CD14-positive monocyte (primary cell): Measurements from ENCODE around the gene CAMTA1. TPM values are rescaled to one million over a fixed set of nuclear protein-coding genes. Genes with fewer than 3 reads are reported as not detected.

Experiments used
- DNase-seq, 3 donors: peaks; one replicate each; pipeline ENCODE4 v3.0.0-alpha.2; 2011 to 2022
- H2AFZ ChIP-seq: 2 replicates; pipeline ENCODE4 v1.6.0; 2012; ENCODE audit warnings: mild to moderate bottlenecking, low read depth, low read length, inconsistent platforms; ENCODE audit not compliant: insufficient read depth, poor library complexity, severe bottlenecking
- H3K27ac ChIP-seq, 2 donors: 1 replicate in 1 of 2; 2 replicates in 1 of 2; pipeline ENCODE4 v1.5.1; 2012 to 2013; ENCODE audit warnings: low read length in 2 of 2, control low read depth in 1 of 2, inconsistent platforms in 1 of 2, low read depth in 1 of 2, mild to moderate bottlenecking in 1 of 2
- H3K27me3 ChIP-seq, 2 donors: one replicate each; pipeline versions ENCODE4 v1.6.0 to v1.6.1; 2011 to 2013; ENCODE audit warnings: low read length in 2 of 2; ENCODE audit not compliant: control insufficient read depth in 2 of 2, insufficient read depth in 2 of 2
- H3K36me3 ChIP-seq, 2 donors: replicated peaks in 1 of 2; 1 replicate in 1 of 2; 2 replicates in 1 of 2; pipeline versions ENCODE4 v1.5.1 to v1.6.1; 2012 to 2013; ENCODE audit warnings: low read length in 2 of 2, control low read depth in 1 of 2, inconsistent platforms in 1 of 2, mild to moderate bottlenecking in 1 of 2; ENCODE audit not compliant: insufficient read depth in 2 of 2, control insufficient read depth in 1 of 2
- H3K4me1 ChIP-seq, 2 donors: 1 replicate in 1 of 2; 2 replicates in 1 of 2; pipeline versions ENCODE4 v1.5.1 to v1.6.1; 2012 to 2013; ENCODE audit warnings: low read length in 2 of 2, control low read depth in 1 of 2, inconsistent platforms in 1 of 2, mild to moderate bottlenecking in 1 of 2, moderate library complexity in 1 of 2; ENCODE audit not compliant: insufficient read depth in 2 of 2, control insufficient read depth in 1 of 2
- H3K4me2 ChIP-seq: replicated peaks from 2 replicates; pipeline ENCODE3; 2012; ENCODE audit warnings: low read length, moderate library complexity, mild to moderate bottlenecking; ENCODE audit not compliant: poor library complexity, severe bottlenecking; ENCODE audit errors: extremely low read depth
- H3K4me3 ChIP-seq, 3 experiments: fragments of 200-600 bp in 1 of 3; sonication (generic) in 1 of 3; replicated peaks in 1 of 3; 1 replicate in 2 of 3; 2 replicates in 1 of 3; pipeline ENCODE4 v1.5.1; 2011 to 2013; ENCODE audit warnings: low read length in 3 of 3, mild to moderate bottlenecking in 3 of 3, control low read depth in 2 of 3, low read depth in 2 of 3, inconsistent platforms in 1 of 3, moderate library complexity in 1 of 3
- H3K79me2 ChIP-seq: 2 replicates; pipeline ENCODE4 v1.6.0; 2012; ENCODE audit warnings: mild to moderate bottlenecking, control low read depth, inconsistent platforms, low read length, moderate library complexity; ENCODE audit not compliant: insufficient read depth
- H3K9ac ChIP-seq: 2 replicates; pipeline ENCODE4 v1.6.0; 2017; ENCODE audit warnings: low read length, mild to moderate bottlenecking; ENCODE audit not compliant: insufficient read depth, poor library complexity, severe bottlenecking
- H3K9me3 ChIP-seq, 2 donors: replicated peaks in 1 of 2; 1 replicate in 1 of 2; 2 replicates in 1 of 2; pipeline versions ENCODE4 v1.5.1 to v1.6.1; 2012 to 2013; ENCODE audit warnings: low read length in 2 of 2, control low read depth in 1 of 2; ENCODE audit not compliant: control insufficient read depth in 1 of 2, insufficient read depth in 1 of 2
- H4K20me1 ChIP-seq: 2 replicates; pipeline ENCODE4 v1.6.0; 2012; ENCODE audit warnings: mild to moderate bottlenecking, low read length, control low read depth, moderate library complexity; ENCODE audit not compliant: insufficient read depth
- H3K27ac Mint-ChIP-seq, 7 donors: one replicate each; pipeline ENCODE4 v1.8.0; 2020; ENCODE audit warnings: mild to moderate bottlenecking in 7 of 7, mixed read lengths in 7 of 7, moderate library complexity in 6 of 7, inconsistent platforms in 2 of 7
- H3K27me3 Mint-ChIP-seq, 3 donors: one replicate each; pipeline ENCODE4 v1.8.0; 2021 to 2022; ENCODE audit warnings: low read depth in 3 of 3, mild to moderate bottlenecking in 3 of 3, mixed read lengths in 3 of 3, moderate library complexity in 3 of 3, inconsistent platforms in 1 of 3
- H3K36me3 Mint-ChIP-seq, 2 donors: one replicate each; pipeline ENCODE4 v1.8.0; 2020; ENCODE audit warnings: mixed read lengths in 2 of 2, inconsistent platforms in 1 of 2, mild to moderate bottlenecking in 1 of 2
- H3K4me1 Mint-ChIP-seq: one replicate; pipeline ENCODE4 v1.8.0; 2020; ENCODE audit warnings: mild to moderate bottlenecking, mixed read lengths
- H3K4me3 Mint-ChIP-seq, 2 donors: one replicate each; pipeline ENCODE4 v1.8.0; 2020; ENCODE audit warnings: mild to moderate bottlenecking in 2 of 2, mixed read lengths in 2 of 2, moderate library complexity in 1 of 2
- H3K9me3 Mint-ChIP-seq, 7 donors: one replicate each; pipeline ENCODE4 v1.8.0; 2020 to 2022; ENCODE audit warnings: mixed read lengths in 7 of 7, mild to moderate bottlenecking in 6 of 7, moderate library complexity in 6 of 7, inconsistent platforms in 2 of 7
- WGBS: methylation state at CpG from one replicate; pipeline ENCODE4 v1.1.5; 2013; ENCODE audit warnings: missing lambda C conversion rate; ENCODE audit not compliant: insufficient coverage; 5-methylcytosine and 5-hydroxymethylcytosine counted together
- intact Hi-C, 2 donors: fragments of 100-400 bp; cut with micrococcal nuclease; formaldehyde crosslinking; loops; one replicate each; pipeline versions ENCODE4 v1.15.0 to v1.15.1; 2023
- polyA plus RNA-seq, 3 donors: library from polyadenylated mRNA; depleted of rRNA in 1 of 3; unstranded in 2 of 3; stranded (reverse) in 1 of 3; fragments of 300-500 nt in 2 of 3; fragments of >200 nt in 1 of 3; fragmentation: Illumina TruSeq in 2 of 3; gene quantifications; 1 replicate in 2 of 3; 2 replicates in 1 of 3; pipeline ENCODE4 v1.2.3, GENCODE V29; 2012 to 2021
- TF ChIP-seq, protein P1 (sequence below): fragments of 200-600 bp; IDR thresholded peaks from one replicate; pipeline ENCODE4 v1.8.0; 2022; ENCODE audit warnings: antibody characterized with exemption, mild to moderate bottlenecking

Gene CAMTA1
- polyA plus RNA-seq, 3 donors, result 52.0 to 89.6 (median 78.3) TPM

DNA sequence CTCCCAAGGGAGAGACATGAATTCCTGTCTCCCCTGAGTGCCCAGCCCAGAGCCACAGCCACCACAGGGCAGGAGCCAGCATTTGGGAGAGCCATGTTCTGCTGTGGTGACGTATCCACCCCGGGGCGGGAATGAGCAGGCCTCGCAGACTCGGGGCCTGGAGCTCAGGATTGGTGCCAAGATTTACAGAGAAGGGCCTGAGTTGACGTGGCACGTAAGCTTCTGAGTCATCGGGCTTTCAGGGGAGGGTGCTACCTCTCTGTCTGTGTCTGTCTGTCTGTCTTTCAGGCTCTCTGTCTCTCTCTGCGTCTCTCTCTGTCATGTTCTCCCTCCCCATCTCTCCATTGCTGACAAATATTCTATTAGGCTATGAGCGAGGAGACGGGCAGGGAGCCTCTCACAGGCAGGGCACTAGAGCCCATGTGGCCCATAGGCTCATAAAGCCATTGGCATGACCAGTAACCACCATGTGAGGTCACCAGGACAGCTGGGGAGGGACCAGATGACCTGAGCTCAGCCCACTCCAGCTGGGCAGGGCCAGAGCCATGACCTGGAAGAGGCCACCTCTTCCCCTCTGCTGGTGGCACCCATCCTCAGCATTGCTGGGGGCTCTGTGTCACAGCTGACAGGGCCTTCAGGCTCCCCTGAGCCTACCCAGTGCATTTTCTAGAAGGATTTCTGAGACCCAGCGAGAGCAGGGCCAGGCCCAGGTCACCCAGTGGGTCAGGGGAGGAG lies 685.8 kb downstream of the CAMTA1 start:
- peaks cover 0 to 4% (median 0%) of the 10 kb centered on the region in 7 donors for H3K9me3 Mint-ChIP-seq
- no peak for DNase-seq
- H3K36me3 Mint-ChIP-seq, result no peaks in the 10 kb centered on the region
- H3K79me2 ChIP-seq, result no peaks in the 10 kb centered on the region
- intact Hi-C loops, result no loop called here
- no peak overlapping the region for H3K27ac Mint-ChIP-seq
- H3K4me3 Mint-ChIP-seq, result no peak overlapping the region
- TF ChIP-seq, protein P1, sequence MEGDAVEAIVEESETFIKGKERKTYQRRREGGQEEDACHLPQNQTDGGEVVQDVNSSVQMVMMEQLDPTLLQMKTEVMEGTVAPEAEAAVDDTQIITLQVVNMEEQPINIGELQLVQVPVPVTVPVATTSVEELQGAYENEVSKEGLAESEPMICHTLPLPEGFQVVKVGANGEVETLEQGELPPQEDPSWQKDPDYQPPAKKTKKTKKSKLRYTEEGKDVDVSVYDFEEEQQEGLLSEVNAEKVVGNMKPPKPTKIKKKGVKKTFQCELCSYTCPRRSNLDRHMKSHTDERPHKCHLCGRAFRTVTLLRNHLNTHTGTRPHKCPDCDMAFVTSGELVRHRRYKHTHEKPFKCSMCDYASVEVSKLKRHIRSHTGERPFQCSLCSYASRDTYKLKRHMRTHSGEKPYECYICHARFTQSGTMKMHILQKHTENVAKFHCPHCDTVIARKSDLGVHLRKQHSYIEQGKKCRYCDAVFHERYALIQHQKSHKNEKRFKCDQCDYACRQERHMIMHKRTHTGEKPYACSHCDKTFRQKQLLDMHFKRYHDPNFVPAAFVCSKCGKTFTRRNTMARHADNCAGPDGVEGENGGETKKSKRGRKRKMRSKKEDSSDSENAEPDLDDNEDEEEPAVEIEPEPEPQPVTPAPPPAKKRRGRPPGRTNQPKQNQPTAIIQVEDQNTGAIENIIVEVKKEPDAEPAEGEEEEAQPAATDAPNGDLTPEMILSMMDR, result no peak
- no peak overlapping the region for H3K4me2 ChIP-seq
- H3K27me3 Mint-ChIP-seq, result peaks cover 1 to 15% (median 2%) of the 10 kb centered on the region in 3 donors
- H3K4me3 ChIP-seq, result no peak overlapping the region
- no peaks in the 10 kb centered on the region for H3K9me3 ChIP-seq
- H4K20me1 ChIP-seq, result no peaks in the 10 kb centered on the region
- no peaks in the 10 kb centered on the region for H3K4me1 ChIP-seq
- no peak overlapping the region for H3K27ac ChIP-seq
- H2AFZ ChIP-seq, result no peak overlapping the region
- 87% methylated on average over 10 of the region's 12 CpGs for WGBS
- no peak overlapping the region for H3K9ac ChIP-seq
- H3K27me3 ChIP-seq, result no peaks in the 10 kb centered on the region
- H3K36me3 ChIP-seq, result no peaks in the 10 kb centered on the region
- no peaks in the 10 kb centered on the region for H3K4me1 Mint-ChIP-seq

DNA sequence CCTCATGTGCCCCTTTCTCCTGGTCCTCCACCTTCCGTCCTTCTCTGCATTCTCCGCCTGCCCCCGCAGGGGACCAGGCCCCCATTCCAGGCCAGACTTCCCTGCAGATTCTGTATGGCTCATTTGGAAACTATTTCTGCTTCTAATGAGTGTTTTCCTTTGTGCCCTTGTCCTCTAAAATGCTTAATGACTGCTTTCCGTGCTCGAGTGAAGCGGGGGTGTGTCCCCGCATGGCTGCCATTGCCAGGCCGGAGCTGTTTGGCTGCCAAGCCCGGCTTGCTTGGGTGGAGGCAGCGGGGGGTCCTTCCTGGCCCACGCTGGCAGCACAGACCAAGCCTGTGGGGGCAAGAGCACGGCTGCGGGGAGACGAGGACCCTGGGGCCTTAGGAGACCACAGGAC lies 686.6 kb downstream of the CAMTA1 start:
- no peak overlapping the region for H2AFZ ChIP-seq
- 93% methylated on average over 14 of the region's 14 CpGs for WGBS
- TF ChIP-seq, protein P1, result no peak
- Mint-ChIP-seq H3K36me3 (no peaks in the 10 kb centered on the region), H3K27me3 (peaks cover 1 to 14% (median 2%) of the 10 kb centered on the region in 3 donors), H3K4me3 (no peak overlapping the region), H3K4me1 (no peaks in the 10 kb centered on the region), H3K27ac (no peak overlapping the region), H3K9me3 (peaks cover 0 to 4% (median 0%) of the 10 kb centered on the region in 7 donors)
- no peak overlapping the region for H3K4me2 ChIP-seq
- H3K9me3 ChIP-seq, result no peaks in the 10 kb centered on the region
- H3K27ac ChIP-seq, result no peak overlapping the region
- H3K27me3 ChIP-seq, result no peaks in the 10 kb centered on the region
- no peaks in the 10 kb centered on the region for H4K20me1 ChIP-seq
- no peaks in the 10 kb centered on the region for H3K36me3 ChIP-seq
- no peak for DNase-seq
- no peak overlapping the region for H3K4me3 ChIP-seq
- no peak overlapping the region for H3K9ac ChIP-seq
- intact Hi-C loops, result no loop called here
- no peaks in the 10 kb centered on the region for H3K4me1 ChIP-seq
- no peaks in the 10 kb centered on the region for H3K79me2 ChIP-seq
